ENCODE results near the gene FYCO1.

The FYCO1 gene

DNA sequence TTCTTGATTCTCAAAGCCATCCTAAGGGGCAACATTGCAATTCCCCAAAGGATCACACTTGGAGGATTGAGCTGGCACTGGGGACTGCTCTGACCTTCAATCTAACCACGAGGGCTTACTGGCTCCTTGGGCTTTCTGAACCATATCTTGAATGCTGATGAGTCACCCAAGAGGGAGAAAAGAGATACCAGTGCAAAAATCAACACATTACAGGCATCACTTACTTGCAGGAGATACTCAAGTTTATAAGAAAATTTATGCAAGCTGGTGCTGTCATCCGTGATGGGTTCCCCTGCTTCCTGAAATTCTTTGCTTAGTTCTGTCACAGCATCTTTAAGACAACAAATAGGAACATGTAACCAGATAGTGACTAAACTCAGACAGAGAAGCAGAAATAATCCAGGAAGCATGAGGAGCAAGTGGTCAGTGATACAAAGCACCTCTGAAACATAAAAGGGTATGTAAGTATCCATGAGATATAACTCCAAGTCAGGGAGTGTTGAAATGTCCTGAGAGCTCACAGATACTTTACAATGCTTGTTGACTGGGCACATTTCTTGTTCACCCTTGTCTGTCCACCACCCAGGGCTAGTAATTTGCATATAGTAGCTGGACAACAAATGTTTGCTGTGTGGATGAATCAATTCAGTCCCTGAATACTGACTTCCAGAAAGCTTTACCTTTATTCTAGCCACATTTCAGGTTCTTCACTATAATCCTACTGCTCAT lies 14.1 kb downstream of the FYCO1 start:
- DNase-seq = no peak

DNA sequence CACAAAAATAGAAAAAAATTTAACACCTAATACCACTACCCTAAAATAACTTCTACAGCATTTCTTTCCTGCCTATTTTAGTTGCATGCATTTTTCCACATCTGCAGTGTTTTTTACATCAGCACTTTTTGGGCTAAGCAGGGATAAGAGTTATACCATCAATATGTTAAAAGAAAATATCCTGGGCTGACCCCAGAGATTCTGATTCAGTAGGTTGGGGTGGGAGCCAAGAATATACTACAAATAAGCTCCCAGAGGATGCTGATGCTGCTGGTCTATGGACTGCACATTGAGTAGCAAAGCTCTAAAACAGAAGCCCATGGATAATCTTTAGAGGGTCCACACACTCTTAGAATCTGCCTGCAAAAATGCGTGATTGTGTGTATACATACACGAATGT lies 14.8 kb downstream of the FYCO1 start:
- DNase-seq = no peak

DNA sequence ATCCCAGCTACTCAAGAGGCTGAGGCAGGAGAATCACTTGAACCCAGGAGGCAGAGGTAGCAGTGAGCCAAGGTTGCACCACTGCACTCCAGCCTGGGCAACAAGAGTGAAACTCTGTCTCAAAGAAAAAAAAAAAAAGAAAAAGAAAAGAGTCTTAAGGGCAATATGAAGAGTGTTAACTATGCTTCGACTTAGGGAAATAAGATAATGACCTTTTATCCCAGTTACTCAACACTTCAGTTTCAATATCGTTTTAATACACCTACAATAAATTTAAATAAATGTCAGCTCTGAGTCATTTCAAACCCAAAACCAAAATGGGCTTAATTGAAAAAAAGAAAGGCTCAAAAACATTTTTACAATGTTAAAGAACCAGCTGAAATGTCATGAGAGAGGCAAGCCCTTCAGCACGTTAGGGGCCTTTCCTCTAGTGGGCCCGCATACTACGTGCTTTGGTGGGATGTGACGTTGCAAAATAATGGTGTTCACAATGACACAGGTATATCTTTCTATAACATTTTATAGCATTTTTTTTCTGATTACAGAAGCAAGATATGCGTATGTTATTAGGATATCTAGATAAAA lies 15.3 kb downstream of the FYCO1 start:
- no peak for DNase-seq

DNA sequence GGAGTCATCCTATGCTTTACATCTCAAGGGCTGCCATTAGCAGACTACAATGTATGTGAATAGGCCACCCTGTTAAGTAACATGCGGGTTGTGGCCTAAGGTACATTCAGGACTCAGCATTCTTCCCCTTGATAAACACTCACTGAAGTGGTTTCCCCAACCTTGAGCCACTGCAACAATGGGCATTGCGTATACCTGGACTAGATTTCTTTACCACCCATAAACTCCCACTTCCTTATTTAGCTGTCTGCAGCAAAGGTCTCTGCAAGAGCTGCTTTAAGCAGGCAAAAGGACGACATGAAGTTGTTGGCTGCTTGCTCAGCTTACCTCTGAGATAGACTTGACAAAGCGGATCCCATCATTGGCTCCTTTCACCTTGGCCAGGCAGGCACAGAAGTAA lies 16.2 kb downstream of the FYCO1 start:
- no peak for DNase-seq

DNA sequence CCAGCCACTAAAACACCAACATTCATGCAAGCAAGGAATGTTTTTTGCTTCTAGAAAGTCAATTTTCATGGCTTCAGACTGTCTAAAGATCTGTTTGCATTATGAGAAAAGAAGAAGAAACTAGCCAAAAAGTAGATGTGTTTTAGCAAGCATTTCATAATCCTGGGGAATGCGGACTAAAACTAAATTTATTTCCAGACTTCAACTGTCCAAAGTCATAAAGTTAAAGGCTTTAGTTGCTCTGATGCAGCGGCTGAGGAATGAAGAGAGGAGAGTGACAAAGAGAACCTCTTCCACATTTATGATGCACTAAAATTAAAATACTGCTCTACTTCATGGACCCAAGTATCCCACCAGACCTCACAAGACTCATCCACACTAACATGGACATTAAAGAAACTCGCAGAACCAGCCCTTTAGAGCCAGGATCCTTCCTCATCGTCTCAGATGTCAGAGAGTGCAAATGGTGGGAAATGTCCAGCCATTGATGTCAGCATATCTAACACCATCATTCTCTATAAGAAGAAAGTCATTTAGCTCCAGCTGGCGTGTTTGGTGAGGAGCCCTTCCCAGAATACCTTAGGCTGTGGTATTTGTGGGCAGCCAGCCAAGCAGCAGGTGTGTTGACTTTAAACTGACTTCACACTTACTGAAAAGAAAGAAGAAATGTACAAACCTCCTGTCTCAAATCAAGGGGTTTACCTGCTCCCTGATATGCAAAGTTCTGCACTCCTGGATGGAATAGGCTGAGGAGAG lies 17.4 kb downstream of the FYCO1 start:
- DNase-seq = peak; percentile 53

DNA sequence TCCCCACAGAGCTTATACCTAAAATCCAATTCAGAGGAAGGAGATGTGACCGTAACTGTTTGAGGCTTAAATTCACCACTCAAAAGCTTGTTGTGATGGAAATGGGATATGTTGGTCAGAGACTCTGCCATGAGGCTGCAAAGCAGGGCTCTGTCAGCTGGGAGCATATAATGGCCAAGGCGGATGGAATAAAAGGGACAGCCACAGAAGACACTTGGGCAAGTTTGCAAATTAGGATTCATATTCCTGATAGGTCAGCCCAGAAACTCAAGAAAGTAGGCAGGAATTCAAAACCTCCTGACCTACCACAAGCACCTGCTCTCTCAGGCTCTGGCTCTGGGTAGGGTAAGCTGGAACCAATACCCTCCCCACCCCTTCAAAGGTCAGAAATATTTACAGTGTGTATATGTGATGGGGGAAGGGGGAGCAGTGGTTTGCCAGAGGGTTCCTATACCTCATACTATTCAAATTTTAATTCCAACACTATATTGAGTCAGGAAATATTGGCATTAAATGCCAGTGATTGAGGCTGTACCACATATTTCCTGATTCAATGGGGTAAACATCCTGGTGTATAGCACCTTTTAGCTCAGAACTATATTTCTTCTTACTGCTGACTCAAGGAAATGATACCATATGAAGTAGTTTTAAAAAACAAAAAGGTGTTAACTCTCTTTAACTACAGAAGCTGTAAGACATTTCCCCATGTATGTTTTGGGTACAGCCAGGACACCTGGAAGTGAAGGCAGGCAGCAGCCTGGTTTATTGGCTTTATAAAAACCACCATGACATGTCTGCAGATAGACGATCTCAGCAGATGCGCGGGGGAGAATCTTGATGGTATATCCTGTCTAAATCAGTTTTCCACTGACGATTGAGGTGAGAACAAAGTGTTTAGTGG lies 19.2 kb downstream of the FYCO1 start:
- DNase-seq = peak; percentile 54

DNA sequence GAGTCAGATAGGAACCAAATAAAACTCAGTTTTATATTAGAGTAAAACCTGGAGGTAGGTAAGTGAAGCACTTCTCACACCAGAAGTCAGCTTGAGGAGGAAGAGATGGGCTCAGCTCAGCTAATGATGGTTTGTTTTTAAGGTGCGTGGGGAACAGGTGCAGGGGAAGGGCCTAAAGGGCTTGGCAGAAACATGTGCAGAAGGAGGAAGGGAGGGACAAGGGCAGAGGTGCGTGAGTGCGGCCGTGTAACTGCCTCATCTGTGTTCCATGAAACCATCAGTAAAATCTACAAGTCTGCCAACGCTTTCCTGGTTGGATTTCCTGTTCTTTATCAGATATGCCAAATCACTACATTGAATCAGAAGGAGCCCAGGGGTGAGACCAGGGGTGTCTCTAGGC lies 19.9 kb downstream of the FYCO1 start:
- no peak for DNase-seq

DNA sequence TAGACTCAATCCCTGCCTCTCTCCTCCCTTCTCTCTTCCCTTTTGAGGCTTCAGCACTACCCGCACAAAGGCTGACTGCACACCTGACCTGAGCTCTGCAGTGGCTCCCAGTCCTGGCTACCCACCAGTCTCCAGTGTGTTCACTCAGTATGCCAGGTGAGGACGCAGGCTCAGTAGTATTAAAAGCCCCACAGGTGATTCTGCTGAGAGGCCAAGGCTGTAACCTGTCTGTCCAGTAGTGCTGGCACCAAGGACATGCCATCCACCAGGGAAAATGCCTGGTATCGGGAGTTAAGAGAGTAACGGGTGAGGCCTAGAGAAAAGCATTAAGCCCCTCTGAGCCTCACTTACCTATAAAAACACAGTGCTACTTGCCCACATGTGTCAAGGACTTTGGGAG lies 20.9 kb downstream of the FYCO1 start:
- no peak for DNase-seq

DNA sequence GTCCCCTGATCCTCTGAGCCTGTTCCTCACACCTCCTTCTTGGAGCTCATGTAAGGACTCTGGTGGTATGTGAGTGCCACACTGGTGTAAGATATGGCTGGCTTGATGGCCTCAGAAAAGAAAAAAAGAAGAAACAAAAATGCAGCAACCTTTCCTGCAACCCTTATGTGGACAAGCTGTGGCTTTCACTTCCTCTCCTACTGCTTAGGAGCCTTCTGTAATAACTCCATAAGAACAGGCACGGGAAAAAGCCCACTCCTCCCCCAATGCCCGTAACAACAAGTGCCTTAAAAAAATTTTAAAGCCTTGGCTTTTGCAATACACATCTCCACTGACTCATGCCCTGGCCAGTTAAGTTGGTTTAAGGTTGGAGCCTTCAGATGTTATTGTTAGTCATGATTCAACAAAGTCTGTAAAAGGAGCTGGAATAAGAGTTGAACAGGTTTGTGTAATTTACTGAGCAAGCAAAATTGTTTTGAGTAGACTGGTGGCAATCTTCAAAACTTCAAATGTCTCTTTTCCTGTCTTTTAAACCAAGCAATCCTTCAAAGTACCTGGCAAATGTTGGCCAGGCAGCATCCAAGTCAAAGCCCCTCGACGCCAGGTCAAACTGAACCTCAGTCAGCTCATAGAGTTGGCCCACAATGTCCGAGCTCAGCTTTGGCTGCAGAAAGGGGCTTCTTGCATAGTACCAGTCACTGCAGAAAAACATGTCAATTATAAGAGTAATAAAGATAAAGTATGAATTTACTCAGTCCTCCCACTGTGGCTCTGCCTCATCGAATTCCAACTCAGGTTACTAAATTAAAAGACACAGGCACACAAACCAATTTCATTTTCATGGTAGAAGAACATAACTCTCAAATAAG lies 22.9 kb downstream of the FYCO1 start:
- DNase-seq = peak; percentile 58

DNA sequence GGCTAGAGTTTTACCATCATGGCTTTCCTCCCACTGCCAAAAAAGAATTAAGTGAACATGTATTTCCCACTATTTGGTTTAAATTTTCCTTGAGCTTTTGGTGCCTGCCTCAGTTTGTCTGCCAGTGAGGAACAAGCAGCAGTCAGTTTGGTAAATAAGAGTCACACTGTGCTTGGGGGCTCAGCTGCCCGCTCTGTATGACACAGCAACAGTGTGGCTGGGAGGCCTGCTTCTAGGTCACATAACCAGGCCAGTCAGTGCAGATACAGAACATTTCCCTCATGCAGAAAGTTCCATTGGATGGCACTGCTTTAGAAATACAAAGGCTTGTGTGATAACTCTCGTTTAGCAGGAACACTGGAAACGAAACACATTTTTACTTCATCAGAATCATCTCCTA lies 25.7 kb downstream of the FYCO1 start:
- DNase-seq = no peak

DNA sequence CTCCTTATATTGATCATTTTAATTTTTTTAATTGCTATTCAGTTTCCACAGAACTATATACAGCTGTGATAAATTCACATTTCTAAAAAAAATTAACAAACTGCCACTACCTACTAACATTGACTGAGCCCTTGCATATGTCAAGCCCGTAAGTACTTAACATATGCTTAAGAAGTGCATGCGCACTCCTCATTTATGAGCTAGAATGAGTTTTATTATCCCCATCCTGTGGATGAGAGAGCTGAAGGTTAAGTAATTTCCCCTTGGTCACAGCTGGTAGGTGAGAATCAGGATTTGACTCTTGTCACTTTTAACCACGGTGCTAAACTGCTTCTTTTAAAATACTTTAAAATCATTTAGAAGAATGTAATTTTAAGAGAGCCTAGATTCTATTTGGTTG lies 26.5 kb downstream of the FYCO1 start:
- no peak for DNase-seq

DNA sequence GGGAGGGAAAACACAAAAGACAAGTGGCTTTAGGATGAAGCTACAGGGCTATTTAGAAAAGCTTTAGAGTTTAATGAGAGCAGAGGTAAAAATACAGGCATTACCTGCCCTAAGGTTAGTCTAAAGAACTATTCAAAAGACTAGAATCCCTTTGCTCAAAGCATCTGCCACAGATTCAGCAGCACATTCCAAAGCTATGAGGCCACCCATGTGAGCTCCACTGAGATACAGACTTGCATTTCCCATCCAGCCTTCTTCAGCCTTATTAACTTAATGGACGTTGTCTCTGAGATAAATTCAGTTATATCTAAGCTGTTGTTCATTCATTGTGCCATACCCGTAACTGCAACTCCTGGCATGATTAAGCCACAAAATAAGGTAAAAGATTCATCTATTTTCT lies 26.9 kb downstream of the FYCO1 start:
- no peak for DNase-seq

DNA sequence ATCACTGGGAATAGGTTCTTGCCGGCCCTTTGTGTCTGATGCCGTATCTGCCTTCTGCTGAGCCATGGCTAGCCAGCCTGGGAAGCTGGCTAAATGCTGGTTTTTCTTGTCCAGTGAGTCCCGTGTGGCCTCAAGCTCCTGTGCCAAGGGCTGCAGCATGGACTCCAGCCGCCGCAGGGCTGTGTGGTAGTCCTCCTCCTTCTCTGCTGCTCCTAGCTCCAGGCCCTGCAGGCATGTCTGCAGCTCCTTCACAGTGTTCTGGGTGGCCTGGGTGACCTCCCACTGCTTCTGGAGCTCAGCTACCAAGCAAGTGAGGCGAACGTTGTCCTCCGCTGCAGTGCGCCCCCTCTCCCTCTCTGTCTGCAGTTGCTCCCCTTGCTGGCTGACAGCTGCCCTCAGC lies 27.5 kb downstream of the FYCO1 start:
- DNase-seq = no peak

DNA sequence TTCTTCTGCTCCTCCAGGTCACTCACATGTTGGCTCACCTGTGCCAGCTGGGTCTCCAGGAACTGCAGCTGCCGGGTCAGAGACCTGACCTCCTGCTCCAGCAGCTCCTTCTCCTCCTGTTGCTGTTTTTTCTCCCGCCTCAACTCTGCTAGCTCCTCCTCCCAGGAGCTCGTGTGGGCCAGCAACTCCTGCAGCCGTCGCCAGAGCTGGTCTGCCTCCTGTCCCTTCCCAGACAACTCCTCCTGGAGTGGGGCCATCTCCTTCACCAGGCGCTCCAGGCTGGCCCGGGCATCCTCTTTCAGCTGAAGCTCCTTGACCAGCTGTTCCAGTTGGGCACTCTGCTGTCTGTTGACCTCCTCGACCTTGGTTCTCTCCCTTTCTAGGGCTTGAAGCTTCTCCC lies 27.9 kb downstream of the FYCO1 start:
- DNase-seq = no peak

DNA sequence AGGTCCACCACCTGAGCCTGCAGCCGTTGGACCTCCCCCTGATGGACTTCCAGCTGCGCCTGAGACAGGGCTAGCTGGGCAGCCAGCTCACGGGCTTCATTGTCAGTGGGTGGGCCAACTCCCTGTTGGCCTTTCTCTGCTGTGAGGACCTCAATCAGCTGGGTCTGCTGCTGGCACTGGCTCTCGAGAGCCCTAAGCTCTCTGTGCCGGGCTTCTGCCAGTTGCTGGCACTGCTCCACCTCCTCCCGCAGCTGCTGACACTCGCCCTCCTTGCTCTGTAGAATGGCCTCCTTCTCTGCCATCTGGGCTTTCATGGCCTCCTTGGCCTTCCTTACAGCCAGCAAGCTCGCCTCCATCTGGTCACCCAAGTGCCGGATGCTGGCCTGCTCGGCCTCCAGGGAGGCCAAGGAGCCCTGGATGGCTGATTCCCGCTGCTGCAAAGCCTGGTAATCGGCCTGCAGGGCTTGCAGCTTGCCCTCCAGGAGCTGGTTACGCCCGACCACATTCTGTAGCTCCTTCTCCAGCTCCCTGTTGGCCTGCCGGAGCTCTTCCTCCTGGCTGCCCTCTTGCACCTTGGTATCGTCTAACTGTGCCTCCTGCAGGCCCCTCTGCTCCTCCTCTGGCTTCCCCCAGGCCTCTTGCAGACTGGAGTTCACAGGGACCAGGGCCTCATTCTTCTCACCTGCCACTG lies 28.5 kb downstream of the FYCO1 start:
- DNase-seq = no peak

DNA sequence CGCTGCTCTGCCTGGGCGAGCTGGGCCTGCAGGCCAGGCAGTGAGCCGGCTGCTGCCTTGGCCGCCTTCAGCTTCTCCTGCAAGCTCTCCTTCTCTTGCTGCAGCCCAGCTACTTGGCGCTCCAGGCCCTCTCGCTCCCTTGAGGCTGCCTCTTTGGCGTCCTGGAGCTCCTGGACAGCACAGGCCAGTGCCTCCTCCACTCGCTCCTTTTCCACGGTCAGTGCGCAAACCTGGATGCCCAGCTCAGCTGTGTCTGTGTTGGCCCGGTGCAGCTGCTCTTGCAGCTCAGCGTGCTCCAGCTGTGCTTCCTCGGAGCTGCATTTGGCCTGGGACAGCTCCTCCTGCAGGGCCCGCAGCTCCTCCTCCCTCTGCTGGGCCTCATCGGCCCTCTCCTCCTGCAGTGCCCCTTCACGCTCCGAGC lies 29.2 kb downstream of the FYCO1 start:
- DNase-seq = no peak

DNA sequence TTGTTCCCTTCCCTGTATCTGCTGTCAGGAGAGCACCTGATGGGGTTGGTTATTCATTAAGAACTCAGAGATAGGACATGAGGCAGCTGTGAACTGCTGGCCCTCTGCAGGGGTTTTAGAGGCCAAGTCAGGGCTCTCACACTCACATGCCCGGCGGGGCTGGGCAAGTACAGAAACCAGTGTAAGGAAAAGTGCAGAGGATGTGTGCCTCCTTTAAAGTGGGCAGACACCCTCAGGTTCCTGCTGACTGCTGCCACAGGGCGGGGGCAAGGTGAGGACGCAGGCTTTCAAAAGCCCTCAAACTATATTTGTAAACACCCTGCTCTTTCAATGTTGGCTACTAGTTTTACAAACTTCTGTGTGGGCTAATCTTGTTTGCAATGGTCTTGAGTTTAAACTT lies 30.0 kb downstream of the FYCO1 start:
- DNase-seq = peak; percentile 54

DNA sequence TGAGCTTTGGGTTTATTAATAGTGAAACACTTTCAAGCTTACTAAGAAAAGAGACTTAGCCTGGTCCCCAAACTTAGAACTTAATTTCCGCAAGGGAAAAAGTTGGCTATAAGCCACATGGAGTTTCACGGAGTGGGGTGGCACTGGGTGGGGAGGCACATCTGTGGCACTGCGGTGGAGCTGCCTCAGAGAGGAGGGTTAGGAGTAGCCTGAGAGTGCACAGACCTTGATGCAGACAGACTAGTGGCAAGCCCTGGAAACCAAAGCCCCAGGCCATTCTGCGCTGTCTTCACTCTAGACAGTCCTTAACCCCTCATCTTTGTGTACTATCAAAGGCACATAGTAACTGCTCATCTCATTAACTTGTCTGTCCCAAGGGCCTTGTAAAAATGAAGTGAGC lies 30.4 kb downstream of the FYCO1 start:
- DNase-seq = no peak

DNA sequence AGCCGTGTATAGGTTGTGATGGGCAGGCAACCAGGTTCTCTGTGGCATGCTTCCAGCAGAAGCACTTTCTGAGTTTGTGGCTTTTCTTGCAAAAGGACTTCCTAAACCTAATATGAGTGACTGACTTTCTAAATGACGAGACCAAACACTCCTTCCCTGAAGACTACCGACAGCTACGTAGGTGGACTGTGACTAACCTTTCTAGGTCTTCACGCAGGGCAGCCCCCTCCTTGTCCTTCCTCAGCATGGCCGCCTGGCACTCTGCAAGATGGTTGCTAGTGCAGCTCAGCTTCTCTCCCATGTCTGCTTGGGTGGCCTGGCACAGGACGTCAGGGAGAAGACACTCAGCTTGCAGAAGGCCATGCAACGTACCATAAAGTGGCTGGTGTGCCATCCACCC lies 31.5 kb downstream of the FYCO1 start:
- no peak for DNase-seq

DNA sequence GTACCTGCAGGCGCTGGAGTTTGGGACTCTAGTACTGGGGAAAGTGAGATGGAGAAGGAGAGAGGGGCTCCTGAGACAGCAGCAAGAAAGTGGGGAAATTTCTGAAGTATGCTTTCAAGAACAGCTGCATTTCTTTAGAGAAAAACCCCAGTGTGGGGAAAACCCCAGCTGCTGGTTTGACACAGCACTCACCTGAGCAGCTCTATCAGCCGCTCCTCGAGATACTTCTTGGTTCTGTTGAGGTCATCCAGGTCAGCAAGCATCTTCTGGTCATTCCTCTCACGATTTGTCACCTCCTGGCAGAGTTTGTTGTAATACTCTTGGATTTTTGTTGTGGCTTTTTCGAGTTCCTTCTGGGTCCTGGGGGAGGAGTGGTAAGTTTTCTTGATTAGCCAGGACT lies 33.6 kb downstream of the FYCO1 start:
- peak; percentile 34 for DNase-seq

DNA sequence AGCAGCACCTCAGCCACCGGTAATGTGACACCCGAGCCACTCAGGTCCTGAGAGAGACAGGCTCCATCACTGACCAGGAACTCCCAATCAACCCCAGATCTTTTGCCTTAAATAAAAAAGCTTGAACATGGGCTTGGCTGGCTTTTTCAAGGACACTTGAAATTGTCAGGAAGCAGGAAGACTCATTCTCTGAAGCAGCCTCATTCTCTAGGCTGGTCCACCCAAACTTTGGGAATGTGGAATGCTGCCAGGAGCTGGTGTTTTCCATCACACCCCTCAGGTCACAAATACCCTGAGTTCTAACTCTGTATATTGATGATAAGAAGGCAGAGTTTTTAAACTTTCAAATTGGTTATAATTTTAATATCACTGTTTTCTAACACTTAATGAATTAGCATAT lies 35.3 kb downstream of the FYCO1 start:
- no peak for DNase-seq

DNA sequence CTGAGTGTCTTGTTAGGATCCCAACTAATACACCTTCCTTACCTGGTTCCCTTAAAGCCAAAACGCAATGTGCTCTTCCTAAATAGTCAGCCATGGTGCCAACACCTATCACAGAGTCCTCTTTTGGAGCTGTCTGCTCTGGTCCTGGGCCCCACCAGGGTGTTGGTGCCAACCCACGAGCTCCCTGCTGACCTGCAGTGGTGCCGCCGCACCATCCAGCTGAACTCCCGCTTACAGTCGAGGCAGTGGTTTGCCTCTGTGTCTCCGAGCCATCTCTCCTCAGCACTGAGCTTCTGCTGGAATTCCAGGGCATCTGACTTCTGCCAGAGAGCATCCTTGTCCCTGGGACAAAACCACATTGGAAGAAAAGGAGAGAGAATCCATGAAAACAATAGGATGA lies 36.4 kb downstream of the FYCO1 start:
- DNase-seq = no peak

Measured in CD4-positive, alpha-beta T cell treated with Interleukin-4 for 4 hours (primary cell).